Heart right ventricle (tissue), 16 donors: ENCODE measurements around the gene GDF11. TPM values are rescaled to one million over a fixed set of nuclear protein-coding genes. Genes with fewer than 3 reads are reported as not detected.

Experiments used
- ATAC-seq, 8 donors: fragments of 200-7000 bp; cut with Tn5 transposase; one replicate each; pipeline ENCODE4 v1.9.1; 2020; ENCODE audit warnings: mild to moderate bottlenecking in 8 of 8, moderate library complexity in 8 of 8, moderate number of reproducible peaks in 1 of 8
- DNase-seq, 2 donors: peaks; one replicate each; pipeline ENCODE4 v3.0.0-alpha.2; 2020
- H3K27ac ChIP-seq, 10 donors: fragments of 200-600 bp; sonication (generic) in 2 of 10; one replicate each; pipeline versions ENCODE4 v1.5.0 to v1.8.0; 2020 to 2022; ENCODE audit warnings: mild to moderate bottlenecking in 3 of 10
- H3K27me3 ChIP-seq, 7 donors: fragments of 200-600 bp; one replicate each; pipeline ENCODE4 v1.8.0; 2021 to 2022; ENCODE audit warnings: mild to moderate bottlenecking in 2 of 7
- H3K36me3 ChIP-seq, 9 donors: fragments of 200-600 bp; sonication (generic) in 1 of 9; one replicate each; pipeline versions ENCODE4 v1.5.0 to v1.8.0; 2020 to 2022; ENCODE audit warnings: mild to moderate bottlenecking in 2 of 9
- H3K4me1 ChIP-seq, 9 donors: fragments of 200-600 bp; sonication (generic) in 1 of 9; one replicate each; pipeline versions ENCODE4 v1.5.0 to v1.8.0; 2020 to 2022; ENCODE audit warnings: mild to moderate bottlenecking in 4 of 9
- H3K4me3 ChIP-seq, 10 donors: fragments of 200-600 bp; sonication (generic) in 2 of 10; one replicate each; pipeline versions ENCODE4 v1.5.0 to v1.8.0; 2020 to 2022; ENCODE audit warnings: mild to moderate bottlenecking in 7 of 10, moderate library complexity in 2 of 10
- H3K9me3 ChIP-seq, 11 donors: fragments of 200-600 bp in 10 of 11; sonication (generic) in 2 of 11; one replicate each; pipeline versions ENCODE4 v1.5.0 to v1.8.0; 2013 to 2022; ENCODE audit warnings: mild to moderate bottlenecking in 2 of 11, control low read depth in 1 of 11, moderate library complexity in 1 of 11
- WGBS, 2 donors: extraction: QIAGEN DNeasy Blood & Tissue Kit; methylation state at CpG; one replicate each; pipeline ENCODE4 v1.1.7; 2013; ENCODE audit warnings: inconsistent platforms in 1 of 2; 5-methylcytosine and 5-hydroxymethylcytosine counted together
- intact Hi-C, 10 donors: fragments of 100-400 bp; cut with DNase I; formaldehyde crosslinking; loops; one replicate each; pipeline versions ENCODE4 v1.11.1 to v1.14.2; 2022
- polyA plus RNA-seq, 2 donors: library from polyadenylated mRNA; stranded (reverse); fragments of 200-250 nt; gene quantifications; one replicate each; pipeline ENCODE4 v1.2.3, GENCODE V29; 2013
- total RNA-seq, 10 donors: library from RNA; stranded (reverse); fragmentation: NEBNext Ultra II Directional in 3 of 10; extraction: Animal tissue kit (Norgen Biotek cat#: 25700) in 3 of 10; gene quantifications; one replicate each; pipeline versions ENCODE4 v1.2.1 to v1.2.4, GENCODE V29; 2021 to 2023
- TF ChIP-seq, protein P1 (sequence below), 9 donors: fragments of 200-600 bp; sonication (generic) in 2 of 9; IDR thresholded peaks; one replicate each; pipeline versions ENCODE4 v1.5.0 to v1.8.0; 2021 to 2022; ENCODE audit warnings: antibody characterized with exemption in 9 of 9, mild to moderate bottlenecking in 5 of 9, moderate library complexity in 1 of 9
- donor health status: Arrhythmogenic right ventricular cardiomyopathy.
- donor health status: ischemic (EF 13 %, LVEDD 7.1; RV severe dilation, severe dysfunction).
- donor health status: healthy with polysubstance abuse.
- donor health status: DM: no; HTN: yes; CAD: no.
- donor health status: DM: no; HTN: no; CAD: no.
- donor health status: ischemic (EF 25% LVEDD 6.9; RV normal size, moderate dysfunction).
- donor health status: ischemic (EF 25% LVEDD 5.7; RV mildly dilated, moderate dysfunction).
- donor health status: healthy.
- donor health status: DM: yes; HTN: yes; CAD: no.
- donor health status: Ischemic cardiomyopathy.
- donor health status: ischemic (EF 35%, LVEDD 5.7; RV mildly dilated, moderate dysfunction).
- donor health status: nonischemic (EF 11% LVEDD 7.7; RV severe dilation, severe dysfunction).
- donor health status: DM: yes; HTN: yes; CAD: no.
- donor health status: PGD.
- donor health status: ischemic (EF 29% LVEDD 5.4; RV normal size, mild dysfunction).
- donor health status: nonischemic (EF 23%, LVEDD 6.1; RV moderate dilation, normal function).

GDF11 gene
- total and polyA plus RNA-seq, 12 donors: 3.2 to 17.6 (median 11.7) TPM

- no peak for DNase-seq
- WGBS, 2 donors: 37 to 49% methylated on average over 3 of the region's 3 CpGs
- Histone ChIP-seq H3K27me3 (no peaks in the 10 kb centered on the region), H3K4me1 (peaks cover 20 to 78% (median 65%) of the 10 kb centered on the region in 9 donors), H3K36me3 (peaks cover 0 to 63% (median 29%) of the 10 kb centered on the region in 9 donors), H3K9me3 (no peaks in the 10 kb centered on the region), H3K27ac (peak overlapping the region in 5 of 10 donors; percentile 10 to 100 (median 43)), H3K4me3 (no peak overlapping the region)
- intact Hi-C loops: loop anchor here in 2 of 10 donors (5.0 kb wide), 2 partner anchors 43 to 68 kb away; a partner anchor contains a TSS
- TF ChIP-seq, protein P1, sequence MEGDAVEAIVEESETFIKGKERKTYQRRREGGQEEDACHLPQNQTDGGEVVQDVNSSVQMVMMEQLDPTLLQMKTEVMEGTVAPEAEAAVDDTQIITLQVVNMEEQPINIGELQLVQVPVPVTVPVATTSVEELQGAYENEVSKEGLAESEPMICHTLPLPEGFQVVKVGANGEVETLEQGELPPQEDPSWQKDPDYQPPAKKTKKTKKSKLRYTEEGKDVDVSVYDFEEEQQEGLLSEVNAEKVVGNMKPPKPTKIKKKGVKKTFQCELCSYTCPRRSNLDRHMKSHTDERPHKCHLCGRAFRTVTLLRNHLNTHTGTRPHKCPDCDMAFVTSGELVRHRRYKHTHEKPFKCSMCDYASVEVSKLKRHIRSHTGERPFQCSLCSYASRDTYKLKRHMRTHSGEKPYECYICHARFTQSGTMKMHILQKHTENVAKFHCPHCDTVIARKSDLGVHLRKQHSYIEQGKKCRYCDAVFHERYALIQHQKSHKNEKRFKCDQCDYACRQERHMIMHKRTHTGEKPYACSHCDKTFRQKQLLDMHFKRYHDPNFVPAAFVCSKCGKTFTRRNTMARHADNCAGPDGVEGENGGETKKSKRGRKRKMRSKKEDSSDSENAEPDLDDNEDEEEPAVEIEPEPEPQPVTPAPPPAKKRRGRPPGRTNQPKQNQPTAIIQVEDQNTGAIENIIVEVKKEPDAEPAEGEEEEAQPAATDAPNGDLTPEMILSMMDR (IDR thresholded peaks at IDR 0.05): no peak
- ATAC-seq: no peak
These were observed 17.4 kb upstream of the GDF11 start for GRCh38 chr12:55725556-55725955.

- Histone ChIP-seq H3K4me1 (peaks cover 20 to 70% (median 63%) of the 10 kb centered on the region in 9 donors), H3K9me3 (no peaks in the 10 kb centered on the region), H3K36me3 (peaks cover 0 to 56% (median 29%) of the 10 kb centered on the region in 9 donors), H3K27me3 (no peaks in the 10 kb centered on the region), H3K27ac (peak overlapping the region in 9 of 10 donors; percentile 96 to 100 (median 99)), H3K4me3 (peak overlapping the region; percentile 66 to 98 (median 87))
- intact Hi-C loops: loop anchor here in 2 of 10 donors (5.0 kb wide), 2 partner anchors 45 to 70 kb away; a partner anchor contains a TSS
- TF ChIP-seq, protein P1 (IDR thresholded peaks at IDR 0.05): no peak
- 44 to 48% methylated on average over 10 of the region's 10 CpGs for WGBS, 2 donors
- DNase-seq (no peak), ATAC-seq (no peak)
These were observed 16.0 kb upstream of the GDF11 start for GRCh38 chr12:55726971-55727370.

DNA sequence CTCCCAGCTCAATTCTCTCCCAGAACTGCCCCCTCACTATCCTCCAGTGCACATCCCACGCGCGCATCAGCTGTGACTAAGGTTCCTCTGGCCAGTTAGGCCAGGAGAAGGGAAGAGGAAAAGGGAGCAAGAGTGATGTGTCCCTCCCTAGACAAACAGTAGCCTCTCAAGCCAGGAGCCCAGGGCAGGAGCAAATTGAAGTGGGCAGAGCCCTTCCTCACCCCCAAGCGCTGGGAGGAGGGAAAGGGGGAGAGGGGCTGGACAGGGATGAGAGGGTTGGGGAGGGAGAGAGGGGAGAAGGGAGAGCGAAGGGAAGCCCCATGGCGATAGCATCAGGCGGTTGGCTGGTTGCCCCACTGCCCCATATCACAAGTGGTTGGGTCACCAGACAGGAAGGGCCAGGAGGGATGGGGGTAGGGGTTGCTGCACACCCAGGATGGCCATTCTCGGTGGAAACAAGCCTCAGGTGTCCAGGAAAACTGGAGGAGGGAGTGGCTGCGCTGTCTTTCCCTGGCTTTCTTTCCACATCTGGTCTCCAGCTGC lies 15.2 kb upstream of the GDF11 start:
- Histone ChIP-seq H3K27me3 (no peaks in the 10 kb centered on the region), H3K4me1 (peaks cover 20 to 70% (median 63%) of the 10 kb centered on the region in 9 donors), H3K9me3 (no peaks in the 10 kb centered on the region), H3K36me3 (peaks cover 0 to 48% (median 29%) of the 10 kb centered on the region in 9 donors), H3K4me3 (peak overlapping the region; percentile 66 to 98 (median 87)), H3K27ac (peak overlapping the region; percentile 96 to 100 (median 99))
- DNase-seq: peak in 1 of 2 donors; percentile 56
- TF ChIP-seq, protein P1 (IDR thresholded peaks at IDR 0.05): no peak
- intact Hi-C loops: loop anchor here in 3 of 10 donors (2.0 to 5.0 kb wide), 3 partner anchors 19 to 70 kb away; a partner anchor contains a TSS
- WGBS, 2 donors: 5 to 15% methylated on average over 9 of the region's 9 CpGs
- peak in 6 of 8 donors; percentile 0 to 11 (median 2) for ATAC-seq

GRCh38 chr12:55728186-55728938 lies 14.6 kb upstream of the GDF11 start:
- peak; percentile 34 to 68 (median 61) for ATAC-seq
- intact Hi-C loops: loop anchor here in 3 of 10 donors (2.0 to 5.0 kb wide), 3 partner anchors 20 to 71 kb away; a partner anchor contains a TSS

More at GRCh38 chr12:55728186-55728938, 14.6 kb upstream of the GDF11 start:
- Histone ChIP-seq H3K27ac (peak overlapping the region; percentile 96 to 100 (median 99)), H3K4me3 (peak overlapping the region; percentile 66 to 98 (median 87)), H3K36me3 (peaks cover 0 to 43% (median 29%) of the 10 kb centered on the region in 9 donors), H3K4me1 (peaks cover 20 to 68% (median 59%) of the 10 kb centered on the region in 9 donors), H3K27me3 (no peaks in the 10 kb centered on the region), H3K9me3 (no peaks in the 10 kb centered on the region)
- TF ChIP-seq, protein P1 (IDR thresholded peaks at IDR 0.05): no peak
- DNase-seq: peak; percentile 83 to 87
- WGBS, 2 donors: 0% methylated on average over 51 to 61 of the region's 61 CpGs
